T-helper 2 cell treated with Interferon-gamma antibody and Interleukin-4, amounts not matched to agents 5 μg/mL and 100 μg/mL, for 36 hours (primary cell): Measurements from ENCODE around the gene GAS1.

Experiments used
- DNase-seq: peaks from one replicate; pipeline ENCODE4 v3.0.0; 2021; ENCODE audit warnings: low spot score
- H3K27ac Mint-ChIP-seq: one replicate; pipeline ENCODE4 v1.8.0; 2021; ENCODE audit warnings: mild to moderate bottlenecking, mixed read lengths
- H3K27me3 Mint-ChIP-seq: one replicate; pipeline ENCODE4 v1.8.0; 2021; ENCODE audit warnings: low read depth, mixed read lengths
- H3K36me3 Mint-ChIP-seq: one replicate; pipeline ENCODE4 v1.8.0; 2021; ENCODE audit warnings: low read depth, mixed read lengths
- H3K4me1 Mint-ChIP-seq: one replicate; pipeline ENCODE4 v1.8.0; 2021; ENCODE audit warnings: low read depth, mixed read lengths
- H3K4me3 Mint-ChIP-seq: one replicate; pipeline ENCODE4 v1.8.0; 2022; ENCODE audit warnings: mild to moderate bottlenecking, moderate library complexity, mixed read lengths
- H3K9me3 Mint-ChIP-seq: one replicate; pipeline ENCODE4 v1.8.0; 2021; ENCODE audit warnings: mixed read lengths

GAS1 gene

GRCh38 chr9:86977205-86977835 is 30.0 kb upstream of the GAS1 start:
- peaks cover 6% of the 10 kb centered on the region for H3K27me3 Mint-ChIP-seq
- no peak overlapping the region for H3K27ac Mint-ChIP-seq
- no peaks in the 10 kb centered on the region for H3K9me3 Mint-ChIP-seq
- no peaks in the 10 kb centered on the region for H3K36me3 Mint-ChIP-seq
- H3K4me3 Mint-ChIP-seq = no peak overlapping the region
- DNase-seq = no peak
- H3K4me1 Mint-ChIP-seq = no peaks in the 10 kb centered on the region

DNA sequence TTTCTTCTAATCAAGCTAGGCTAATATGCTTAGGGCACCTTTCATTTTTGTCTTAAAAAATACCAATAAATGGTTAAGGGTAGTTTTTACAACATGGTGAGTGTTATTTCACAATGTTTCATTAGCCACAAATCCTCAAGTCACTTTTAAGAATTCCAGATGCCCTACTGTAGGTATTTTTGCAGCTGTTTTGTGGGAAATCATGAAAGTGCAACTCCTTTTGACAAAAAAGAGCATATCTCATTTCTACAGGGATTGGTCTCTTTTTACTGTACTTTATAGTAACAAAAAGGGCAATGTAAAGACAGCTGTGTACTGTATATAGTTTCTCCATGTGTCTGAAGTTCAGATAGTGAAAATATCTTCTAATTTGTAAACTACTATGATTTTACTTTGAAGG is 28.3 kb upstream of the GAS1 start:
- Mint-ChIP-seq H3K27me3 (peaks cover 6% of the 10 kb centered on the region), H3K9me3 (no peaks in the 10 kb centered on the region), H3K36me3 (no peaks in the 10 kb centered on the region), H3K4me1 (no peaks in the 10 kb centered on the region), H3K27ac (no peak overlapping the region), H3K4me3 (no peak overlapping the region)
- no peak for DNase-seq

- Mint-ChIP-seq H3K36me3 (no peaks in the 10 kb centered on the region), H3K4me1 (no peaks in the 10 kb centered on the region)
Measured at GRCh38 chr9:86975036-86975435, 27.7 kb upstream of the GAS1 start.

DNA sequence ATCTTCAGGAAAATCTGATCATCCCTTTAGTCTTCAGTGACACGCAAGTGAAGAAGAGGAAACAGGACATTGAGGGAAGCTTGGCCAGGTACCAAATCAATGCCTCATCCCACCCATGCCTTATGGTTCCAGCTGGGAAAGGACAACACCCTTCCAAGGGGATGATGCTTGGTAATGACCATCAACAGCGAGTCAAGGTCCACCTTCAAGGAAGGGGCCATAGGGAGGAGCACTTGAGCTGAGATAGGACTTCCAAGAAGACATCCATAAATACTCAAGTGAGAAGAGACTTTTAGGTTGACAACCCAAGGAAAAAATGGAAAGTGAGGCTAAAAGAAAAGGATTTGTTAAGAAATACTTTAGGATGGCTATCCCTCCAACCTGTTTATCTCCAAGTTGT is 27.1 kb upstream of the GAS1 start:
- no peak overlapping the region for H3K4me3 Mint-ChIP-seq
- no peaks in the 10 kb centered on the region for H3K9me3 Mint-ChIP-seq
- peaks cover 6% of the 10 kb centered on the region for H3K27me3 Mint-ChIP-seq

More at GRCh38 chr9:86975036-86975435, 27.7 kb upstream of the GAS1 start:
- no peak for DNase-seq
- Mint-ChIP-seq H3K27ac (no peak overlapping the region), H3K4me3 (no peak overlapping the region), H3K9me3 (no peaks in the 10 kb centered on the region), H3K27me3 (peaks cover 6% of the 10 kb centered on the region)

DNA sequence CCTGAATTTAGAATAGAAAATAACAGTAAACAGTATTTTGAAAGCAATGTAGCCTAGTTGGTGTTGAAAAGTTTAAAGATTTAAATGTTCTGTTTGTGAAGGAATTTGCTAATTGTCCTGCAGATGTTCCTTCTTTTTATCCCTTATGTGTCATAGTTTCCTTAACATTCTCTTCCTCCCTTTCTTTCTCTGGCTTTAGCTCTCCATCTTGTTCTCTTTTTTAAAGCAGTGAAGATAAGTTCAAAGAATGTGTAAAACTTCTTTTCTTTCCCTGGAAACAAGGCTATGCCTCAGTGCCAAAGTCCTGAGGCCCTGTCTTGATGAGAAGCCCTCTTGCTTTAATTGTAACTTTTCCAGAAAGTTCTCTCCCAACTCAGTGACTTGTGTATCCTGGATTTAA is 24.4 kb upstream of the GAS1 start:
- DNase-seq = no peak
- Mint-ChIP-seq H3K9me3 (no peaks in the 10 kb centered on the region), H3K27ac (no peak overlapping the region), H3K4me3 (no peak overlapping the region), H3K27me3 (peaks cover 6% of the 10 kb centered on the region), H3K36me3 (no peaks in the 10 kb centered on the region), H3K4me1 (no peaks in the 10 kb centered on the region)

More for the DNA sequence above, 27.1 kb upstream of the GAS1 start:
- DNase-seq = no peak
- H3K4me1 Mint-ChIP-seq = no peaks in the 10 kb centered on the region
- no peak overlapping the region for H3K27ac Mint-ChIP-seq
- H3K36me3 Mint-ChIP-seq = no peaks in the 10 kb centered on the region

GRCh38 chr9:86968258-86968920 is 21.1 kb upstream of the GAS1 start:
- Mint-ChIP-seq H3K27me3 (peaks cover 3% of the 10 kb centered on the region), H3K27ac (no peak overlapping the region), H3K4me1 (no peaks in the 10 kb centered on the region), H3K4me3 (no peak overlapping the region), H3K9me3 (no peaks in the 10 kb centered on the region), H3K36me3 (no peaks in the 10 kb centered on the region)
- no peak for DNase-seq

GRCh38 chr9:86966852-86967511 is 19.7 kb upstream of the GAS1 start:
- Mint-ChIP-seq H3K27me3 (no peaks in the 10 kb centered on the region), H3K4me1 (no peaks in the 10 kb centered on the region), H3K36me3 (no peaks in the 10 kb centered on the region), H3K27ac (no peak overlapping the region), H3K9me3 (no peaks in the 10 kb centered on the region), H3K4me3 (no peak overlapping the region)
- DNase-seq = no peak

- Mint-ChIP-seq H3K4me1 (no peaks in the 10 kb centered on the region), H3K27me3 (peaks cover 6% of the 10 kb centered on the region)
- no peak for DNase-seq
Measured at GRCh38 chr9:86965636-86966395, 18.5 kb upstream of the GAS1 start.

DNA sequence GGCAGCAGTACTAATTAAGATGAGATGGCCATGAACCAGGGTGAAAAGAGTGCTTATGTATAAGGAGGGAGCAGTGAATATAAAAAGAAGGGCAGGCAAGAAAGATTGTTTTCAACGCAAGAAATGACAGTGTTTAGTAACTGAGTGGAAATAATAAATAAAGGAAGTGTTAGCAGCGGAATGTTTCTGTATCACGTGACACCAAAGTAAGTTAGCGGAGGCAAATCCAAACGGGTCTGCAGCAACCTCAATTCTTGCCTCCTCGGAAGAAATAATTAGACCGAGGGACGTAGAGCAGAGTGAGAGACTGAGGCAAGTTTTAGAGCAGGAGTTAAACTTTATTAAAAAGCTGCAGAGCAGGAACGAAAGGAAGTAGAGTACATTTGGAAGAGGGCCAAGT is 15.4 kb upstream of the GAS1 start:
- H3K4me3 Mint-ChIP-seq = no peak overlapping the region
- H3K36me3 Mint-ChIP-seq = no peaks in the 10 kb centered on the region
- H3K9me3 Mint-ChIP-seq = no peaks in the 10 kb centered on the region
- no peak overlapping the region for H3K27ac Mint-ChIP-seq
- no peak for DNase-seq
- no peaks in the 10 kb centered on the region for H3K4me1 Mint-ChIP-seq
- peaks cover 14% of the 10 kb centered on the region for H3K27me3 Mint-ChIP-seq

More at GRCh38 chr9:86965636-86966395, 18.5 kb upstream of the GAS1 start:
- no peaks in the 10 kb centered on the region for H3K36me3 Mint-ChIP-seq
- H3K9me3 Mint-ChIP-seq = no peaks in the 10 kb centered on the region
- no peak overlapping the region for H3K4me3 Mint-ChIP-seq
- no peak overlapping the region for H3K27ac Mint-ChIP-seq

GRCh38 chr9:86960938-86961337 is 13.6 kb upstream of the GAS1 start:
- no peak for DNase-seq
- no peaks in the 10 kb centered on the region for H3K36me3 Mint-ChIP-seq
- H3K4me1 Mint-ChIP-seq = no peaks in the 10 kb centered on the region
- H3K4me3 Mint-ChIP-seq = no peak overlapping the region
- H3K9me3 Mint-ChIP-seq = no peaks in the 10 kb centered on the region
- H3K27me3 Mint-ChIP-seq = peaks cover 17% of the 10 kb centered on the region
- no peak overlapping the region for H3K27ac Mint-ChIP-seq

GRCh38 chr9:86958203-86958602 is 10.9 kb upstream of the GAS1 start:
- H3K27me3 Mint-ChIP-seq = peaks cover 17% of the 10 kb centered on the region
- no peak for DNase-seq
- no peak overlapping the region for H3K27ac Mint-ChIP-seq
- H3K4me1 Mint-ChIP-seq = no peaks in the 10 kb centered on the region
- H3K9me3 Mint-ChIP-seq = no peaks in the 10 kb centered on the region
- H3K4me3 Mint-ChIP-seq = no peak overlapping the region
- no peaks in the 10 kb centered on the region for H3K36me3 Mint-ChIP-seq

- H3K9me3 Mint-ChIP-seq = peaks cover 17% of the 10 kb centered on the region
- H3K27ac Mint-ChIP-seq = no peak overlapping the region
- no peaks in the 10 kb centered on the region for H3K4me1 Mint-ChIP-seq
- no peaks in the 10 kb centered on the region for H3K36me3 Mint-ChIP-seq
- DNase-seq = no peak
- no peak overlapping the region for H3K4me3 Mint-ChIP-seq
- H3K27me3 Mint-ChIP-seq = peaks cover 10% of the 10 kb centered on the region
Measured at GRCh38 chr9:86955561-86955960, 8.3 kb upstream of the GAS1 start.

DNA sequence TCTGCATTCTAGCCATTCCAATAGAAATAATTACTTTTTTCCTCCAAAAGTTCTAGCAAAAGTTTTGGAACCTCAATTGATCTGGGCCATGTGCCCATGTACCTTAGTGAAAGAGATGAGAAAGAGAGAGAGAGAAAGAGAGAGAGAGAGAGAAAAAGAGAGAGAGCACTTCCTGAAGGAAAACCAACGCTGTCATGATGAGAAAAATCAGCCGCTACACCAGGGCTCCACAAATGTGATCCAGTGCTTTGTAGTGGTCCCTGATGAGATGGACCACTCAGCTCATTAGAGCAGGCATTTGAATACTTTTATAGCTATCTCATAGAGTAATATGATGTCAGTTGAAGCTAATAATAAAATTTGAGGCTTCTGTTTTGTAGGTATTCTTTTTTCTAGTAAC is 7.7 kb upstream of the GAS1 start:
- H3K36me3 Mint-ChIP-seq = no peaks in the 10 kb centered on the region
- no peak overlapping the region for H3K27ac Mint-ChIP-seq

GRCh38 chr9:86953181-86953580 is 5.9 kb upstream of the GAS1 start:
- peaks cover 6% of the 10 kb centered on the region for H3K27me3 Mint-ChIP-seq
- peaks cover 4% of the 10 kb centered on the region for H3K4me1 Mint-ChIP-seq
- no peak overlapping the region for H3K27ac Mint-ChIP-seq
- H3K9me3 Mint-ChIP-seq = peaks cover 17% of the 10 kb centered on the region
- H3K36me3 Mint-ChIP-seq = no peaks in the 10 kb centered on the region
- no peak overlapping the region for H3K4me3 Mint-ChIP-seq
- DNase-seq = no peak

More for the DNA sequence above, 7.7 kb upstream of the GAS1 start:
- Mint-ChIP-seq H3K27me3 (peaks cover 8% of the 10 kb centered on the region), H3K4me3 (no peak overlapping the region), H3K4me1 (no peaks in the 10 kb centered on the region), H3K9me3 (peaks cover 17% of the 10 kb centered on the region)
- DNase-seq = no peak
